ENCODE data around the gene OCSTAMP.

OCSTAMP gene

GRCh38 chr20:46554828-46555227 lies 4.4 kb upstream of the OCSTAMP start:
- DNase-seq (ENCODE audit: low read depth in 2 of 3, low spot score in 1 of 3): no peak

- DNase-seq (ENCODE audit: low read depth in 2 of 3, low spot score in 1 of 3): no peak
Measured at GRCh38 chr20:46553926-46554325, 3.5 kb upstream of the OCSTAMP start.

GRCh38 chr20:46552460-46553420 lies 2.3 kb upstream of the OCSTAMP start:
- peak; percentile 34 to 42 (median 40) for DNase-seq (ENCODE audit: low read depth in 2 of 3, low spot score in 1 of 3)

GRCh38 chr20:46551522-46552381 lies 1.3 kb upstream of the OCSTAMP start:
- no peak for DNase-seq (ENCODE audit: low read depth in 2 of 3, low spot score in 1 of 3)

GRCh38 chr20:46549188-46549972 lies 1.1 kb downstream of the OCSTAMP start:
- no peak for DNase-seq (ENCODE audit: low read depth in 2 of 3, low spot score in 1 of 3)

GRCh38 chr20:46548688-46549087 lies 1.8 kb downstream of the OCSTAMP start:
- DNase-seq (ENCODE audit: low read depth in 2 of 3, low spot score in 1 of 3): no peak

GRCh38 chr20:46547995-46548394 lies 2.5 kb downstream of the OCSTAMP start:
- no peak for DNase-seq (ENCODE audit: low read depth in 2 of 3, low spot score in 1 of 3)

GRCh38 chr20:46546936-46547335 lies 3.5 kb downstream of the OCSTAMP start:
- no peak for DNase-seq (ENCODE audit: low read depth in 2 of 3, low spot score in 1 of 3)

- no peak for DNase-seq (ENCODE audit: low read depth in 2 of 3, low spot score in 1 of 3)
Measured at GRCh38 chr20:46546298-46546697, 4.2 kb downstream of the OCSTAMP start.

- DNase-seq (ENCODE audit: low read depth in 2 of 3, low spot score in 1 of 3): no peak
Measured at GRCh38 chr20:46545827-46546138, 4.7 kb downstream of the OCSTAMP start.

- peak; percentile 33 to 54 (median 50) for DNase-seq (ENCODE audit: low read depth in 2 of 3, low spot score in 1 of 3)
Measured at GRCh38 chr20:46545077-46545826, 5.2 kb downstream of the OCSTAMP start.

- DNase-seq (ENCODE audit: low read depth in 2 of 3, low spot score in 1 of 3): no peak
Measured at GRCh38 chr20:46544576-46544975, 5.9 kb downstream of the OCSTAMP start.

GRCh38 chr20:46543959-46544358 lies 6.5 kb downstream of the OCSTAMP start:
- no peak for DNase-seq (ENCODE audit: low read depth in 2 of 3, low spot score in 1 of 3)

GRCh38 chr20:46543033-46543432 lies 7.4 kb downstream of the OCSTAMP start:
- DNase-seq (ENCODE audit: low read depth in 2 of 3, low spot score in 1 of 3): no peak

GRCh38 chr20:46541229-46541935 lies 9.1 kb downstream of the OCSTAMP start:
- no peak for DNase-seq (ENCODE audit: low read depth in 2 of 3, low spot score in 1 of 3)

GRCh38 chr20:46539113-46539512 lies 11.3 kb downstream of the OCSTAMP start:
- no peak for DNase-seq (ENCODE audit: low read depth in 2 of 3, low spot score in 1 of 3)

- no peak for DNase-seq (ENCODE audit: low read depth in 2 of 3, low spot score in 1 of 3)
Measured at GRCh38 chr20:46530640-46531039, 19.8 kb downstream of the OCSTAMP start.

- no peak for DNase-seq (ENCODE audit: low read depth in 2 of 3, low spot score in 1 of 3)
Measured at GRCh38 chr20:46523696-46524328, 26.6 kb downstream of the OCSTAMP start.

GRCh38 chr20:46523108-46523507 lies 27.3 kb downstream of the OCSTAMP start:
- DNase-seq (ENCODE audit: low read depth in 2 of 3, low spot score in 1 of 3): no peak
